HEK293 (cell line): ENCODE measurements around the gene CRYBG1.

ENCODE experiments used
- CTCF ChIA-PET: fragments of 350-600 bp; formaldehyde crosslinking; extraction: SDS; loops from one replicate; lab custom pipeline; 2021; ENCODE audit warnings: antibody characterized with exemption; lab: Yijun Ruan, JAX
- POLR2A ChIA-PET: fragments of 300-600 bp; formaldehyde crosslinking; extraction: SDS; loops from one replicate; lab custom pipeline; 2020; ENCODE audit warnings: antibody characterized with exemption, inconsistent platforms; lab: Yijun Ruan, JAX
- H3K27ac ChIP-seq: fragments of 200-500 bp; sonication (Bioruptor generic); 2 replicates; pipeline ENCODE4 v1.5.1; 2014; ENCODE audit warnings: low read depth, low read length, control low read depth, inconsistent platforms; ENCODE audit errors: extremely low read depth
- H3K36me3 ChIP-seq, 2 experiments: fragments of 200-500 bp in 1 of 2; sonication (Bioruptor generic) in 1 of 2; 1 replicate in 1 of 2; 2 replicates in 1 of 2; pipeline ENCODE4 v1.5.1; 2014 to 2017; ENCODE audit warnings: inconsistent platforms in 2 of 2, low read length in 2 of 2; ENCODE audit not compliant: control insufficient read depth in 2 of 2, insufficient read depth in 1 of 2
- H3K4me1 ChIP-seq: fragments of 200-500 bp; sonication (Bioruptor generic); 2 replicates; pipeline ENCODE4 v1.5.1; 2014; ENCODE audit warnings: mild to moderate bottlenecking, low read length, inconsistent platforms; ENCODE audit not compliant: control insufficient read depth, insufficient read depth
- H3K4me3 ChIP-seq: 2 replicates; pipeline ENCODE4 v1.5.1; 2011; ENCODE audit warnings: low read depth, mild to moderate bottlenecking, control low read depth, low read length, moderate library complexity
- H3K9me3 ChIP-seq: fragments of 200-500 bp; sonication (Bioruptor generic); 2 replicates; pipeline ENCODE4 v1.5.1; 2014; ENCODE audit warnings: low read depth, low read length, inconsistent platforms; ENCODE audit not compliant: control insufficient read depth, insufficient read depth
- AEBP2 ChIP-seq: fragments of 450-650 bp; formaldehyde crosslinking; IDR thresholded peaks from 2 replicates; pipeline ENCODE4 v1.5.1; 2016; ENCODE audit warnings: missing biosample characterization, missing genetic modification characterization, borderline replicate concordance
- HOXD13 ChIP-seq: sonication (generic); formaldehyde crosslinking; IDR thresholded peaks from 2 replicates; pipeline ENCODE4 v1.8.0; 2022; ENCODE audit warnings: missing genetic modification reagents, borderline replicate concordance
- KLF16 ChIP-seq: fragments of 450-650 bp; formaldehyde crosslinking; IDR thresholded peaks from 2 replicates; pipeline ENCODE4 v1.5.1; 2017; ENCODE audit warnings: missing biosample characterization, missing genetic modification characterization
- KLF9 ChIP-seq: fragments of 450-650 bp; formaldehyde crosslinking; IDR thresholded peaks from 2 replicates; pipeline ENCODE4 v1.5.1; 2016; ENCODE audit warnings: missing biosample characterization, missing genetic modification characterization, low read depth
- MEIS1 ChIP-seq: sonication (generic); formaldehyde crosslinking; IDR thresholded peaks from 2 replicates; pipeline ENCODE4 v1.8.1; 2022; ENCODE audit warnings: missing genetic modification reagents, mild to moderate bottlenecking, borderline replicate concordance
- REPIN1 ChIP-seq: fragments of 450-650 bp; formaldehyde crosslinking; IDR thresholded peaks from 2 replicates; pipeline ENCODE4 v1.5.1; 2017; ENCODE audit warnings: missing biosample characterization, missing genetic modification characterization, low read depth
- ZBTB21 ChIP-seq: fragments of 450-650 bp; formaldehyde crosslinking; IDR thresholded peaks from 2 replicates; pipeline ENCODE4 v1.5.1; 2017; ENCODE audit warnings: missing biosample characterization, missing genetic modification characterization
- ZNF341 ChIP-seq: fragments of 450-650 bp; formaldehyde crosslinking; IDR thresholded peaks from 2 replicates; pipeline ENCODE4; 2016; ENCODE audit warnings: low read depth, missing biosample characterization, missing genetic modification characterization
- ZNF416 ChIP-seq: fragments of 450-650 bp; formaldehyde crosslinking; IDR thresholded peaks from 2 replicates; pipeline ENCODE4 v1.5.1; 2016; ENCODE audit warnings: missing biosample characterization, missing genetic modification characterization
- ZNF530 ChIP-seq: fragments of 450-650 bp; formaldehyde crosslinking; IDR thresholded peaks from 2 replicates; pipeline ENCODE4 v1.5.1; 2016; ENCODE audit warnings: low read depth, missing biosample characterization, missing genetic modification characterization
- ZNF555 ChIP-seq: fragments of 450-650 bp; formaldehyde crosslinking; conservative IDR thresholded peaks from 2 replicates; pipeline ENCODE4 v1.5.1; 2017; ENCODE audit warnings: missing biosample characterization, mild to moderate bottlenecking, missing genetic modification characterization, inconsistent platforms
- ZNF571 ChIP-seq: fragments of 450-650 bp; formaldehyde crosslinking; IDR thresholded peaks from 2 replicates; pipeline ENCODE4 v1.5.0; 2017; ENCODE audit warnings: missing biosample characterization, missing genetic modification characterization
- ZNF701 ChIP-seq: fragments of 450-650 bp; formaldehyde crosslinking; IDR thresholded peaks from 2 replicates; pipeline ENCODE4 v1.5.1; 2016; ENCODE audit warnings: missing biosample characterization, missing genetic modification characterization
- ZNF777 ChIP-seq: fragments of 450-650 bp; formaldehyde crosslinking; IDR thresholded peaks from 2 replicates; pipeline ENCODE4 v1.5.1; 2017; ENCODE audit warnings: missing biosample characterization, missing genetic modification characterization, borderline replicate concordance
- TF ChIP-seq, protein P1 (sequence below): fragments of 450-650 bp; IDR thresholded peaks from 2 replicates; pipeline ENCODE4 v1.5.1; 2018; ENCODE audit warnings: missing biosample characterization, mild to moderate bottlenecking, missing genetic modification characterization
- TF ChIP-seq, protein P2 (sequence below): fragments of 450-650 bp; formaldehyde crosslinking; IDR thresholded peaks from 2 replicates; pipeline ENCODE4 v1.5.1; 2017; ENCODE audit warnings: missing biosample characterization, mild to moderate bottlenecking, missing genetic modification characterization, moderate library complexity

The CRYBG1 gene

GRCh38 chr6:106469882-106470281, 109.4 kb downstream of the CRYBG1 start:
- CTCF ChIA-PET, result interaction anchor here (0.8 kb wide), 1 partner anchor 24 kb away, joined by 3 read pairs; no protein-coding TSS in a partner anchor
- no peak for TF ChIP-seq ZNF777 (tag by site-specific recombination)
- TF ChIP-seq, protein P1, sequence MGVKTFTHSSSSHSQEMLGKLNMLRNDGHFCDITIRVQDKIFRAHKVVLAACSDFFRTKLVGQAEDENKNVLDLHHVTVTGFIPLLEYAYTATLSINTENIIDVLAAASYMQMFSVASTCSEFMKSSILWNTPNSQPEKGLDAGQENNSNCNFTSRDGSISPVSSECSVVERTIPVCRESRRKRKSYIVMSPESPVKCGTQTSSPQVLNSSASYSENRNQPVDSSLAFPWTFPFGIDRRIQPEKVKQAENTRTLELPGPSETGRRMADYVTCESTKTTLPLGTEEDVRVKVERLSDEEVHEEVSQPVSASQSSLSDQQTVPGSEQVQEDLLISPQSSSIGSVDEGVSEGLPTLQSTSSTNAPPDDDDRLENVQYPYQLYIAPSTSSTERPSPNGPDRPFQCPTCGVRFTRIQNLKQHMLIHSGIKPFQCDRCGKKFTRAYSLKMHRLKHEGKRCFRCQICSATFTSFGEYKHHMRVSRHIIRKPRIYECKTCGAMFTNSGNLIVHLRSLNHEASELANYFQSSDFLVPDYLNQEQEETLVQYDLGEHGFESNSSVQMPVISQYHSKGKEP (tag by site-specific recombination), result no peak
- no peak for TF ChIP-seq REPIN1 (tag by site-specific recombination)
- no peak for TF ChIP-seq ZNF530
- TF ChIP-seq MEIS1 (CRISPR knock-in tag), result no peak
- TF ChIP-seq KLF9 (tag by site-specific recombination), result no peak
- TF ChIP-seq AEBP2 (tag by site-specific recombination), result no peak
- TF ChIP-seq ZNF701 (tag by site-specific recombination), result no peak
- no peak for TF ChIP-seq KLF16 (tag by site-specific recombination)
- TF ChIP-seq, all 188 proteins: peak for 0
- Histone ChIP-seq H3K27ac (no peak overlapping the region), H3K36me3 (no peaks in the 10 kb centered on the region), H3K4me3 (no peak overlapping the region), H3K9me3 (no peaks in the 10 kb centered on the region), H3K4me1 (no peaks in the 10 kb centered on the region)
- POLR2A ChIA-PET, result no interaction called here

DNA sequence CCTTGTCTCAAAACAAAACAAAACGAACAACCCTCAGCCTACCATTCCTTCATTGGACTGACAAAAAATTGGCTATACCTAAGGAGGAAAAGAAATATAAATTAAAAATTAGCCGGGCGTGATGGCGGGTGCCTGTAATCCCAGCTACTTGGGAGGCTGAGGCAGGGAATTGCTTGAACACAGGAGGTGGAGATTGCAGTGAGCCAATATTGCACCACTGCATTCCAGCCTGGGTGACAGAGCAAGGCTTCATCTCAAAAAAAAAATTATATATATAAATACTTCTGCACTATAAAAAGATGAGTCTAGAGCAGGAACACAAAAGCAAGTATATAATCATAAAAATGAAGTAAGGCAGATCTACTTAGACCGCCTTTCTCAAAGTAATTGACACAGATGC, 109.8 kb downstream of the CRYBG1 start:
- ChIA-PET CTCF (interaction anchor here (0.8 kb wide), 2 partner anchors 23 to 102 kb away, joined by 3 read pairs; no protein-coding TSS in a partner anchor), POLR2A (no interaction called here)
- H3K4me3 ChIP-seq, result no peak overlapping the region
- H3K36me3 ChIP-seq, result no peaks in the 10 kb centered on the region
- no peak for TF ChIP-seq HOXD13 (CRISPR knock-in tag)
- TF ChIP-seq, protein P2, sequence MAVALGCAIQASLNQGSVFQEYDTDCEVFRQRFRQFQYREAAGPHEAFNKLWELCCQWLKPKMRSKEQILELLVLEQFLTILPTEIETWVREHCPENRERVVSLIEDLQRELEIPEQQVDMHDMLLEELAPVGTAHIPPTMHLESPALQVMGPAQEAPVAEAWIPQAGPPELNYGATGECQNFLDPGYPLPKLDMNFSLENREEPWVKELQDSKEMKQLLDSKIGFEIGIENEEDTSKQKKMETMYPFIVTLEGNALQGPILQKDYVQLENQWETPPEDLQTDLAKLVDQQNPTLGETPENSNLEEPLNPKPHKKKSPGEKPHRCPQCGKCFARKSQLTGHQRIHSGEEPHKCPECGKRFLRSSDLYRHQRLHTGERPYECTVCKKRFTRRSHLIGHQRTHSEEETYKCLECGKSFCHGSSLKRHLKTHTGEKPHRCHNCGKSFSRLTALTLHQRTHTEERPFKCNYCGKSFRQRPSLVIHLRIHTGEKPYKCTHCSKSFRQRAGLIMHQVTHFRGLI (tag by site-specific recombination), result no peak
- H3K4me1 ChIP-seq, result no peaks in the 10 kb centered on the region
- no peak overlapping the region for H3K27ac ChIP-seq
- no peaks in the 10 kb centered on the region for H3K9me3 ChIP-seq

GRCh38 chr6:106470811-106471210, 110.3 kb downstream of the CRYBG1 start:
- H3K27ac ChIP-seq, result no peak overlapping the region
- no peak overlapping the region for H3K4me3 ChIP-seq
- TF ChIP-seq ZNF416 (tag by site-specific recombination), result no peak
- TF ChIP-seq ZNF555 (tag by site-specific recombination), result no peak
- no peak for TF ChIP-seq ZBTB21 (tag by site-specific recombination)
- TF ChIP-seq ZNF571 (tag by site-specific recombination), result no peak
- no peak for TF ChIP-seq ZNF341
- TF ChIP-seq, all 188 proteins: peak for 0
- CTCF ChIA-PET, result interaction anchor here (0.8 kb wide), 1 partner anchor 101 kb away, joined by 3 read pairs; no protein-coding TSS in a partner anchor
- Histone ChIP-seq H3K9me3 (no peaks in the 10 kb centered on the region), H3K36me3 (no peaks in the 10 kb centered on the region), H3K4me1 (no peaks in the 10 kb centered on the region)
- POLR2A ChIA-PET, result no interaction called here
